ENCODE measurements around the gene FAM153A.
"Not testable (repeated sequence)": the region's sequence is repeated elsewhere in the genome, so short reads cannot be mapped to it uniquely, and the experiment has no call there.

GRCh38 chr5:177696100-177696499 is 86.6 kb downstream of the FAM153A start:
- TF ChIP-seq CTCF (conservative IDR thresholded peaks at IDR 0.05; ENCODE audit: low read depth, low read length); MAFK (IDR thresholded peaks at IDR 0.05; ENCODE audit: low read depth, low read length); BHLHE40 (IDR thresholded peaks at IDR 0.05; ENCODE audit: low read depth, low read length); MAZ (IDR thresholded peaks at IDR 0.05; ENCODE audit: borderline replicate concordance, low read depth, low read length); MXI1 (IDR thresholded peaks at IDR 0.05; ENCODE audit: borderline replicate concordance, low read depth, low read length); POLR2A (IDR thresholded peaks at IDR 0.05; ENCODE audit: low read depth, low read length); CEBPB (IDR thresholded peaks at IDR 0.05; ENCODE audit: low read depth, low read length); NFE2L2 (IDR thresholded peaks at IDR 0.05; ENCODE audit: low read depth, low read length): not testable (repeated sequence)
- TF ChIP-seq, protein P1, sequence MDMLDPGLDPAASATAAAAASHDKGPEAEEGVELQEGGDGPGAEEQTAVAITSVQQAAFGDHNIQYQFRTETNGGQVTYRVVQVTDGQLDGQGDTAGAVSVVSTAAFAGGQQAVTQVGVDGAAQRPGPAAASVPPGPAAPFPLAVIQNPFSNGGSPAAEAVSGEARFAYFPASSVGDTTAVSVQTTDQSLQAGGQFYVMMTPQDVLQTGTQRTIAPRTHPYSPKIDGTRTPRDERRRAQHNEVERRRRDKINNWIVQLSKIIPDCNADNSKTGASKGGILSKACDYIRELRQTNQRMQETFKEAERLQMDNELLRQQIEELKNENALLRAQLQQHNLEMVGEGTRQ (IDR thresholded peaks at IDR 0.05; ENCODE audit: low read depth, low read length): not testable (repeated sequence)

Measured in IMR-90 (cell line).